B cell (primary cell): ENCODE results near the gene GLCE. TPM values are rescaled to one million over a fixed set of nuclear protein-coding genes. Genes with fewer than 3 reads are reported as not detected.

Experiments used
- ATAC-seq: fragments of 200-7000 bp; cut with Tn5 transposase; one replicate; pipeline ENCODE4 v1.10.0; 2021; ENCODE audit warnings: low read depth, mild to moderate bottlenecking, moderate number of reproducible peaks, moderate library complexity
- CTCF ChIA-PET: fragments of 350-600 bp; sonication (Branson Sonifier 250); formaldehyde crosslinking; loops from one replicate; lab custom pipeline; 2021; ENCODE audit warnings: antibody characterized with exemption, inconsistent platforms; lab: Charles Lee
- POLR2A ChIA-PET: fragments of 350-600 bp; sonication (Branson Sonifier 250); formaldehyde crosslinking; loops from one replicate; lab custom pipeline; 2021; ENCODE audit warnings: antibody characterized with exemption; lab: Charles Lee
- DNase-seq: peaks from one replicate; pipeline ENCODE4 v3.0.0; 2013
- H2AFZ ChIP-seq: 2 replicates; pipeline ENCODE4 v1.6.1; 2012; ENCODE audit warnings: mild to moderate bottlenecking, low read depth, low read length; ENCODE audit not compliant: insufficient read depth, poor library complexity, severe bottlenecking
- H3K27ac ChIP-seq, 2 donors: 1 replicate in 1 of 2; 2 replicates in 1 of 2; pipeline ENCODE4 v1.5.1; 2012 to 2013; ENCODE audit warnings: low read length in 2 of 2, mild to moderate bottlenecking in 2 of 2, moderate library complexity in 1 of 2
- H3K27me3 ChIP-seq, 4 experiments: fragments of 200-600 bp in 1 of 4; sonication (generic) in 1 of 4; replicated peaks in 1 of 4; 1 replicate in 2 of 4; 2 replicates in 2 of 4; pipeline versions ENCODE4 v1.6.1 to v1.7.0; 2013 to 2016; ENCODE audit warnings: low read length in 3 of 4, mild to moderate bottlenecking in 2 of 4, mixed read lengths in 1 of 4, moderate library complexity in 1 of 4; ENCODE audit not compliant: insufficient read depth in 4 of 4, control insufficient read depth in 3 of 4; ENCODE audit errors: control extremely low read depth in 1 of 4
- H3K36me3 ChIP-seq, 2 experiments: replicated peaks in 1 of 2; 1 replicate in 1 of 2; 2 replicates in 1 of 2; pipeline versions ENCODE4 v1.6.1 to v1.7.1; 2013; ENCODE audit warnings: low read length in 1 of 2; ENCODE audit not compliant: insufficient read depth in 2 of 2, control insufficient read depth in 1 of 2; ENCODE audit errors: control extremely low read depth in 1 of 2, extremely low read depth in 1 of 2
- H3K4me1 ChIP-seq, 2 donors: fragments of 200-600 bp in 1 of 2; sonication (generic) in 1 of 2; 1 replicate in 1 of 2; 2 replicates in 1 of 2; pipeline versions ENCODE4 v1.5.1 to v1.6.1; 2013 to 2017; ENCODE audit warnings: low read length in 2 of 2; ENCODE audit not compliant: control insufficient read depth in 2 of 2, insufficient read depth in 2 of 2
- H3K4me2 ChIP-seq: replicated peaks from 2 replicates; pipeline ENCODE3; 2012; ENCODE audit warnings: mild to moderate bottlenecking, low read depth, low read length; ENCODE audit not compliant: poor library complexity, severe bottlenecking
- H3K4me3 ChIP-seq, 5 experiments: fragments of 200-600 bp in 1 of 5; sonication (generic) in 1 of 5; 1 replicate in 3 of 5; 2 replicates in 2 of 5; pipeline versions ENCODE4 v1.5.1 to v1.7.0; 2011 to 2016; ENCODE audit warnings: low read length in 4 of 5, mild to moderate bottlenecking in 4 of 5, low read depth in 2 of 5, control low read depth in 1 of 5, moderate library complexity in 1 of 5; ENCODE audit not compliant: insufficient read depth in 1 of 5; ENCODE audit errors: control extremely low read depth in 1 of 5, extremely low read depth in 1 of 5
- H3K79me2 ChIP-seq: fragments of 200-600 bp; sonication (generic); one replicate; pipeline ENCODE4 v1.6.0; 2016; ENCODE audit warnings: low read length; ENCODE audit not compliant: control insufficient read depth, insufficient read depth
- H3K9ac ChIP-seq: fragments of 200-600 bp; sonication (generic); 2 replicates; pipeline ENCODE4 v1.6.1; 2017; ENCODE audit warnings: mild to moderate bottlenecking, low read length, moderate library complexity
- H3K9me3 ChIP-seq, 3 donors: one replicate each; pipeline versions ENCODE4 v1.6.1 to v1.7.1; 2013; ENCODE audit warnings: low read length in 2 of 3; ENCODE audit not compliant: control insufficient read depth in 2 of 3, insufficient read depth in 1 of 3; ENCODE audit errors: control extremely low read depth in 1 of 3
- H4K20me1 ChIP-seq: 2 replicates; pipeline ENCODE4 v1.6.0; 2012; ENCODE audit warnings: mild to moderate bottlenecking, low read length; ENCODE audit not compliant: insufficient read depth, control insufficient read depth, poor library complexity, severe bottlenecking
- H3K27ac Mint-ChIP-seq: one replicate; pipeline ENCODE4 v1.8.0; 2021; ENCODE audit warnings: mixed read lengths
- H3K27me3 Mint-ChIP-seq: one replicate; pipeline ENCODE4 v1.8.0; 2021; ENCODE audit warnings: mixed read lengths
- H3K4me1 Mint-ChIP-seq: one replicate; pipeline ENCODE4 v1.8.0; 2021; ENCODE audit warnings: mixed read lengths
- H3K4me3 Mint-ChIP-seq: one replicate; pipeline ENCODE4 v1.8.0; 2021; ENCODE audit warnings: mixed read lengths
- H3K9me3 Mint-ChIP-seq: one replicate; pipeline ENCODE4 v1.8.0; 2022; ENCODE audit warnings: mixed read lengths; ENCODE audit not compliant: insufficient read depth
- EZH2 ChIP-seq: IDR thresholded peaks from 2 replicates; pipeline ENCODE4 v1.6.1; 2012; ENCODE audit warnings: borderline replicate concordance, low read depth, mild to moderate bottlenecking, moderate library complexity, low read length; ENCODE audit not compliant: insufficient read depth, poor library complexity, severe bottlenecking
- WGBS: methylation state at CpG from one replicate; pipeline ENCODE4 v1.1.5; 2013; ENCODE audit warnings: missing lambda C conversion rate; ENCODE audit not compliant: insufficient coverage; 5-methylcytosine and 5-hydroxymethylcytosine counted together
- intact Hi-C: fragments of 100-400 bp; cut with micrococcal nuclease; formaldehyde crosslinking; loops from one replicate; pipeline ENCODE4 v1.10.0; 2022
- polyA plus RNA-seq: library from polyadenylated mRNA; depleted of rRNA; stranded (reverse); fragments of >200 nt; gene quantifications from 2 replicates; pipeline ENCODE4 v1.2.3, GENCODE V29; 2012
- total RNA-seq, 2 donors: library from RNA; stranded (reverse); fragments of 120-200 nt in 1 of 2; gene quantifications; 1 replicate in 1 of 2; 2 replicates in 1 of 2; pipeline versions ENCODE4 v1.2.3 to v1.2.4, GENCODE V29; 2013 to 2022
- TF ChIP-seq, protein P1 (sequence below): fragments of 200-600 bp; IDR thresholded peaks from one replicate; pipeline ENCODE4 v1.8.0; 2022; ENCODE audit warnings: antibody characterized with exemption, mild to moderate bottlenecking

The GLCE gene
- total and polyA plus RNA-seq, 2 donors (not counting 1 experiment from before 2014, with no cell fraction given), result 3.0 to 5.3 TPM

DNA sequence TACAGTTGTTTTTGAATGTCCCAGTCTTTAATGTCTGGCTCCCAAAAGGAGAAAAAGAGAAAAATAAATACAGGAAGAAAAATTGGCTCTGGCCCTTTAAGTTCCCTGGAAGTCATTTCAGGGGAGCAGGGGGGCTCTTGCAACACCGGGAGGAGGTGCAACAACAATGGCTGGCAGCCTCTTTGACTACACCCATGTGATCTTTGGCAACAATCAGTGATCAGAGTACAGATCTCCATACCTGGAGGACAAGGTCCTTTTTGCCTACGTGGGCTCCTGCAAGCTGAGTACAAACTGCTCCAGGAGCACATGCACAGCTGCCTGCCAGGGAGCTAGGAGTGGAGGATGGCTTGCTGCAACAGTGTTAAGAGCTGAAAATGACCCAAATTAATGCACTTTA lies 63.9 kb downstream of the GLCE start:
- Histone ChIP-seq H3K79me2 (no peaks in the 10 kb centered on the region), H3K9ac (no peak overlapping the region), H3K4me2 (no peak overlapping the region), H3K9me3 (peaks cover 3 to 13% (median 5%) of the 10 kb centered on the region in 3 donors), H3K4me3 (no peak overlapping the region), H3K27ac (no peak overlapping the region), H3K4me1 (no peaks in the 10 kb centered on the region), H4K20me1 (no peaks in the 10 kb centered on the region), H3K27me3 (no peaks in the 10 kb centered on the region), H3K36me3 (no peaks in the 10 kb centered on the region), H2AFZ (no peak overlapping the region)
- intact Hi-C loops, result no loop called here
- Mint-ChIP-seq H3K9me3 (peaks cover 14% of the 10 kb centered on the region), H3K27ac (no peak overlapping the region), H3K27me3 (peaks cover 3% of the 10 kb centered on the region), H3K4me1 (no peaks in the 10 kb centered on the region), H3K4me3 (no peak overlapping the region)
- ATAC-seq (no peak), DNase-seq (no peak)
- ChIA-PET CTCF (no interaction called here), POLR2A (no interaction called here)
- TF ChIP-seq, protein P1, sequence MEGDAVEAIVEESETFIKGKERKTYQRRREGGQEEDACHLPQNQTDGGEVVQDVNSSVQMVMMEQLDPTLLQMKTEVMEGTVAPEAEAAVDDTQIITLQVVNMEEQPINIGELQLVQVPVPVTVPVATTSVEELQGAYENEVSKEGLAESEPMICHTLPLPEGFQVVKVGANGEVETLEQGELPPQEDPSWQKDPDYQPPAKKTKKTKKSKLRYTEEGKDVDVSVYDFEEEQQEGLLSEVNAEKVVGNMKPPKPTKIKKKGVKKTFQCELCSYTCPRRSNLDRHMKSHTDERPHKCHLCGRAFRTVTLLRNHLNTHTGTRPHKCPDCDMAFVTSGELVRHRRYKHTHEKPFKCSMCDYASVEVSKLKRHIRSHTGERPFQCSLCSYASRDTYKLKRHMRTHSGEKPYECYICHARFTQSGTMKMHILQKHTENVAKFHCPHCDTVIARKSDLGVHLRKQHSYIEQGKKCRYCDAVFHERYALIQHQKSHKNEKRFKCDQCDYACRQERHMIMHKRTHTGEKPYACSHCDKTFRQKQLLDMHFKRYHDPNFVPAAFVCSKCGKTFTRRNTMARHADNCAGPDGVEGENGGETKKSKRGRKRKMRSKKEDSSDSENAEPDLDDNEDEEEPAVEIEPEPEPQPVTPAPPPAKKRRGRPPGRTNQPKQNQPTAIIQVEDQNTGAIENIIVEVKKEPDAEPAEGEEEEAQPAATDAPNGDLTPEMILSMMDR, result no peak
- TF ChIP-seq EZH2, result no peak
- WGBS, result 87% methylated on average over 2 of the region's 2 CpGs

DNA sequence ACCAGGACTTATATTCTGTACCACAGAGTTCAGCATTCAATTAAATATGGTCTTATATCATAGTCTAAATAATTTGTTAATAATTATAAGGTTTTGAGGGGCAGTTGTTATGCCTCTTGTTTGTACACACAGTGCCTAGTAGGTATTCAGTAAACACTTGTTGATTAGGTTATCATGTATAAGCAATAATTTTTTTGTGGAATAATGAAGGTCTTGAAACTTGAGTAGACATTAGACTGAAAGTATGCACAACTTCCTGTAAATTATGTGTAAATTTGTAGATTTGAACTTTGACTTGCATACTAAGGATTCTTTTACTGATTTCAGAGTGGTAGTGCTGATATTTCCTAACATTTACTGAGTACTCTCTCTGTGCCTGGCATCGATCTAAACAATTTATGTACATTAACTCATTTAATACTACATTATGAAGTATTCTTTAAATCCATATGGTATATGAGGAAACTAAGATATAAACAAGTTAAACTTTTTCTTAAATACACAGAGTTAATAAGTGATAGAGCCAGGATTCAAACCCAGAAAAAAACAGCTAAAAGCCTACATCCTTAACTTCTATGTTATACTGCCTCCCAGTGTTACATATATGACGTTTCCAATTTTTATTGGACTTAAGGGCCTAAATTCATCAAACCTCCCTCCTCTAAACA lies 65.1 kb downstream of the GLCE start:
- CTCF ChIA-PET, result no interaction called here

More for the DNA sequence above, 65.1 kb downstream of the GLCE start:
- Mint-ChIP-seq H3K9me3 (peaks cover 11% of the 10 kb centered on the region), H3K4me1 (no peaks in the 10 kb centered on the region), H3K27ac (no peak overlapping the region), H3K27me3 (peaks cover 3% of the 10 kb centered on the region), H3K4me3 (no peak overlapping the region)
- POLR2A ChIA-PET, result no interaction called here
- H3K9ac ChIP-seq, result no peak overlapping the region
- intact Hi-C loops, result no loop called here
- no peaks in the 10 kb centered on the region for H4K20me1 ChIP-seq
- TF ChIP-seq, protein P1, result no peak
- no peak for TF ChIP-seq EZH2
- ATAC-seq (no peak), DNase-seq (no peak)
- H3K27me3 ChIP-seq, result no peaks in the 10 kb centered on the region
- no CpG with 5 or more reads among the region's 2 CpGs for WGBS
- H2AFZ ChIP-seq, result no peak overlapping the region
- H3K4me2 ChIP-seq, result no peak overlapping the region
- no peaks in the 10 kb centered on the region for H3K4me1 ChIP-seq
- peaks cover 3 to 13% (median 5%) of the 10 kb centered on the region in 3 donors for H3K9me3 ChIP-seq
- H3K36me3 ChIP-seq, result no peaks in the 10 kb centered on the region
- no peaks in the 10 kb centered on the region for H3K79me2 ChIP-seq
- no peak overlapping the region for H3K27ac ChIP-seq
- H3K4me3 ChIP-seq, result no peak overlapping the region
